Stimulated activated CD8-positive, alpha-beta memory T cell treated with anti-CD3 and anti-CD28 coated beads, Interleukin-12 subunit alpha, Interleukin-12 subunit beta, amount 100 ng/mL, for 24 hours (primary cell): ENCODE data around the gene GH2.
"Not testable (repeated sequence)": the region's sequence is repeated elsewhere in the genome, so short reads cannot be mapped to it uniquely, and the experiment has no call there.

Source experiments
- DNase-seq: peaks from one replicate; pipeline ENCODE4 v3.0.0-alpha.2; 2020; ENCODE audit errors: extremely low read depth

The GH2 gene

GRCh38 chr17:63874061-63874626, 7.6 kb downstream of the GH2 start:
- not testable (repeated sequence) for DNase-seq

GRCh38 chr17:63873577-63873976, 8.2 kb downstream of the GH2 start, which contains the start of gene CSH2:
TSS of gene CSH2 (minus strand) at chr17:63873677. CDS start at chr17:63873614, 63 bp downstream.
- not testable (repeated sequence) for DNase-seq

DNA sequence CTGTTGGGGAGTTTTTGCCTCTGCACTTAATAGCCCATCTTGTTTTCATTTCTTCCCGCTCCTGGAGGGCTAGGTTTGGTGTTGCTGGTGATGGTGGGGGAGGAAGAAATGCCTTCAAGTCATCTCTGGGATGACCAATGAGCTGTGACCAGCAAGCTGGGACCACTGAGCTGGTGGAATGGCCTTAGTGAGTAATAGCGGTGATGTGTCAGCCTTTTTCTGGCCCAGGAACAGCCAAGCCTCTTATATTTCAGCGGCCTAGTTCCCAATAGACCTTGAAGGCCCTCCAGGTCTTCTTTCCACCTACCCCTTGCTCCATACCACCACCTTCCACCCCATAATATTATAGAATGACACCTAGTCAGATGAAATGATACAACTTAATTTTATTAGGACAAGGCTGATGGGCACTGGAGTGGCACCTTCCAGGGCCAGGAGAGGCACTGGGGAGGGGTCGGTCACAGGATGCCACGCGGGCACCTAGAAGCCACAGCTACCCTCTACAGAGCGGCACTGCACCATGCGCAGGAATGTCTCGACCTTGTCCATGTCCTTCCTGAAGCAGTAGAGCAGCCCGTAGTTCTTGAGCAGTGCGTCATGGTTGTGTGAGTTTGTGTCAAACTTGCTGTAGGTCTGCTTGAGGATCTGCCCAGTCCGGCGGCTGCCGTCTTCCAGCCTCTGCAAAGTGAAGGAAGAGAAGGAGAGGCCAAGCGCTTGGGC, 9.9 kb downstream of the GH2 start:
- not testable (repeated sequence) for DNase-seq

DNA sequence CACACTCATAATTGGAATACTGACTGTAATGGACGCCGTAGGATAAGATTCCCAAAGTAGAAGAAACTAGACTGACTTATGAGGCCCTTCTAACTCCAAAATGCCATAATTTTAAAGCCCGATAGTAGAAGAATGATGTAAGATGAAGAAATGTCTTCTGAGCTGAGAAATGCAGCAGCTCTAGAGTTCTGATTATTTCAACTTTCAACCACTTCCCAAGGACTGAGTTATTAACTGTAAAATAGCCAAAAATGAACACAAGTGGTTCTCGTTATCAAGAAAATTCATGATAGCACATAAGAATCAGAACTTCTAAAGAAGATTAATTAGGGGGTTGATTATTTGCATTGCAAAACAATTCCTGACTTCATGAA, 11.5 kb downstream of the GH2 start:
- DNase-seq = not testable (repeated sequence)

DNA sequence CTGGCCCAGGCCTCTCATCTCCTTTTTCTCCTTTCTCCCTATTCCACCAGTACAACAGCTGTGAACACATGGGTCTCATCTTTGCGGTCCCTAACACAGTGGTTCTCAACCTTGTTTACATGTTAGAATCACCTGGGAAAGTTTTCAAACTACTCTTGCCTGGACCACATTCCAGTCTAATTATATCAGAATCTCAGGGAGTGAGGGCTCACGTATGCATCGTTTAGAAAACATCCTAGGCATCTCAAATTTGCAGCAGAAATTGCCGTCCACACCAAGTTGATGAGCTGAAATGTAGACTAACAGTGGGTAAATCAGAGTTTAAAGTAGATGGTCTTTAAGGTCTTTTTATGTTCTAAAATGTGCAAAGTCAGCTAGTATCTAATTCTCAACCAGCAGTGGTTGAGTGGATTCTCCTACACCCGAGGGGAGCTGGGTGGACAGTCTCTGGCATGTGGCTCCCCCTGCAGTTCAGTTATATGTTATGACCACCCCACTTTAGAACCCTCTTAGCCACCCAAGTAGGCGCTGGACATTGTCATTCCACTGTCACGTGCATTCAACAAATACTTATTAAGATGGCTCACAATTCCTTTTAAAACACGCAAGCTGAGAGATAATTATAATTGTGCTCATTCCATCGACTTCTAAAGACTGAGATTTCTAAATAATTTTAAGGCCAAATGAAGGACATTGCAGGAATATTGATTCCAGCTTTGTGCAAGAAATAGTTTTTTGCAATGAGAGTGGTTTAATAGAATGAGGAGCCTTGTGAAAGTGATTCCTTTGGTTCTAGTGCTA, 12.1 kb downstream of the GH2 start:
- DNase-seq = not testable (repeated sequence)

- not testable (repeated sequence) for DNase-seq
These were observed 15.1 kb downstream of the GH2 start for GRCh38 chr17:63866625-63867024.

DNA sequence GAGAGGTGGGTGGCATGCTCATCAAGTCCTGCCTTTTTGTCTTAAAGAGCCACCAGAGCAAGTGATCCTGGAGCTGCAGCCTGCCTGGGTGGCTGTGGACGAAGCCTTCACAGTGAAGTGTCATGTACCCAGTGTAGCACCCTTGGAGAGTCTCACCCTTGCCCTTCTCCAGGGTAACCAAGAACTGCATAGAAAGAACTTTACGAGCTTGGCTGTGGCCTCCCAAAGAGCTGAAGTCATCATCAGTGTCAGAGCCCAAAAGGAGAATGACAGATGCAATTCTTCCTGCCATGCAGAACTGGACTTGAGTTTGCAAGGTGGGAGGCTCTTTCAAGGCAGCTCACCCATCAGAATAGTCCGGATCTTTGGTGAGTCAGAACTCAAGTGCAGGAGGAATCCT, 22.5 kb downstream of the GH2 start:
- DNase-seq = no peak

- DNase-seq = not testable (repeated sequence)
These were observed 25.3 kb downstream of the GH2 start for GRCh38 chr17:63856425-63856824.

DNA sequence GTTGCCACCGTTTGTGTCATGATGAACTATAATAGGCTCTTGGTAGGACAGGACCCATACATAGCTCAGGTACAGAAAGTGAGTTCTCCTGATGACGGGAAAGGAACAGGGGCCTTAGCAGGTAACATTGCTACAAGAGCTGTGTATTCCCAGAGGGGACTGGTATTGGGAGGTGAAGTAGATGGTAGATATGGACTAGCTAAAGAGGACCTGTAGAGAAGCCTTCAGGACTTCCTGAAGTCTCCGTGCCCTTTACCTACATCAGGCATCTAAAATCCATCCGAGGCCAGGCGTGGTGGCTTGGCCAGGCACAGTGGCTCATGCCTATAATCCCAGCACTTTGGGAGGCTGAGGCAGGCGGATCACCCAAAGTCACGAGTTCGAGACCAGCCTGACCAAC, 26.6 kb downstream of the GH2 start:
- no peak for DNase-seq

GRCh38 chr17:63854709-63855108, 27.0 kb downstream of the GH2 start:
- DNase-seq = no peak

GRCh38 chr17:63853260-63853659, 28.5 kb downstream of the GH2 start:
- DNase-seq = no peak

DNA sequence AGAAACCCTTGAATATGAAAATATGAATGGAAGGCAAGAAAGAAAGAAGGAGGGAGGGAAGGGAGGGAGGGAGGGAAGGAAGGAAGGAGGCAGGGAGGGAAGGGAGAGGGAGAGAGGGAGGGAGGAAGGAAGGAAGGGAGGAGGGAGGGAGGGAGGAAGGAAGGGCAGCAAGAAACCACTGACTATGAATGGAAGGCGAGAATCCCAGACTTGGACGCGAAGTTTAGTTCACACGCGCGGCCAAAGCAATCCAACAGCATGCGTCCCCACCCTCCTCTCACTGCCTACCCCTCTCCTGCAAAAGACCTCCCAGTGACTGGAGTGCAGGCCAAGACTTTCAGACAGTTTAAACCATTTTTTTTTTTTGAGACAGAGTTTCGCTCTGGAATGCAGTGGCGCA, 31.3 kb downstream of the GH2 start:
- DNase-seq = no peak

DNA sequence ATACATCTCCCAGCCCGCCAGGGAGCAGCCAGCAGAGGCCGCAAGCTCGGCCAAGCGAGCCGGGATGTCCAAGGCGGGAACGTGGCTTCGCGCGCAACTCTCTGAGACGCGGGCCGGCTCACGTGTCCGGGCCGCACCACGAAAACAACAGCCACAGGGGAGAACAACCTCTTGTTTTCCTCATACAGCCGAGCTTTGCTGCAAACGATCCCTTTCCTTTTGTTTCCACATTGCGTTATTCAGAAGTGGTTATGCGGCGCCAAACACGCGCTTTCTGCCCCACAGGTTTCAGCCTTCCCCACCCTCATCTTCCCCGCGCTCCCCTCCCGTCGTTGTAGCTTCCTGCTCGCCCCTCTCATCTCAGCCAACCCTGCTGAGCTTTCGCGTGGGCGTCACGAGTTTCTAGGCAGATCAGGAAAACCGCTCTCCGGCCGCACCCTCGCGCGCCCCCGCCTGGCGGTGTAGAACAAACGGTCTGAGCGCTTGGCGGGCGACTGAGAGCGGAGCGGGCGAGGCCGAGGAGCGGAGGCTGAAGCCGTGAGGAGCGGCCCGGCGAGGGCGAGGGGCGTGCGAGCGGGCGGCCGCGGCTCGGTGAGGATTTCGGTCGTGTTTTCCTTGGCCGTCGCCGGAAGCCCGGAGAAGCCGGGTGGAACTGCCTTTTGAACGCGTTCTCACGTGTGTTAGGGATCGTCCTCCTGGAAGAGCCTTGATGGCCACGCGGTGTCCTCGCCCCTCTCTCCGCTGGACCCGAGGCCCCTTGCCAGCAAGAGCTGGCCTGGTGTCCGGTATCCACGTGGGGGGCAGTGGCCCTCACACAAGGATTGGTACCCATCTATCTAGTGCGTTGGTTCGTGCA, 32.7 kb downstream of the GH2 start:
- DNase-seq = peak; percentile 85

GRCh38 chr17:63847525-63848249, 34.1 kb downstream of the GH2 start:
- DNase-seq = no peak

DNA sequence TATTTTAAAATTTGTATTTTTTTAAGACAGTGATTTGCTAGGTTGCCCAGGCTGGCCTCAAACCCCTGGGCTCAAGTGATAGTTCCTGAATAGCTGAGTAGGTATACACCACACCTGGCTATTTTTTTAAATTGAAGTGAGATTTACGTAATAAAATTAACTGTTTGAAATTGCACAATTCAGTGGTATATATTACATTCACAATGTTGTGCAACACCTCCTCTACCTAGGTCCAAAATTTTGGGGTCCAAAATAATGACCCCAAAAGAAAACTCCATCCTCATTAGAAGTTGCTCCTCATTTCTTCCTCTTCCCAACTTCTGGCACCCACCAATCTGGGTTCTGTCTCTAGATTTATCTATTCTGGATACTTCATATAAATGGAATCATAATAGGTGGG, 36.2 kb downstream of the GH2 start:
- no peak for DNase-seq

- DNase-seq = no peak
These were observed 37.6 kb downstream of the GH2 start for GRCh38 chr17:63843910-63844677.

DNA sequence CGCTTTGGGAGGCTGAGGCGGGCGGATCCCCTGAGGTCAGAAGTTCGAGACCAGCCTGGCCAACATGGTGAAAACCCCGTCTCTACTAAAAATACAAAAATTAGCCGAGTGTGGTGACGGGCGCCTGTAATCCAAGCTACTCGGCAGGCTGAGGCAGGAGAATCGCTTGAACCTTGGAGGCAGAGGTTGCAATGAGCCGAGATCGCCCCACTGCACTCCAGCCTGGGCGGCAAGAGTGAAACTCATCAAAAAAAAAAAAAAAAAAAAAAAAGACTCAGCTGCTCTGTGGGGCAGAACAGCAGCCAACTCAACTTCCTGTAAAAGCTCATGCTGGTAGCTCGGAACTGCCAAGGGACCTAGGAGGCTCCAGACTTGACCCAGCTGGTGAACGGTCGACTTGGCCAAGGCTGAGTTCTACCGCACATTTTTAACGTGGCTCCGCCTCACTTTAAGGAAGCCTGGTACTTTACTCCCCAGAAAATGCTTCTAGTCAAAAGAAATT, 38.3 kb downstream of the GH2 start:
- DNase-seq = not testable (repeated sequence)

DNA sequence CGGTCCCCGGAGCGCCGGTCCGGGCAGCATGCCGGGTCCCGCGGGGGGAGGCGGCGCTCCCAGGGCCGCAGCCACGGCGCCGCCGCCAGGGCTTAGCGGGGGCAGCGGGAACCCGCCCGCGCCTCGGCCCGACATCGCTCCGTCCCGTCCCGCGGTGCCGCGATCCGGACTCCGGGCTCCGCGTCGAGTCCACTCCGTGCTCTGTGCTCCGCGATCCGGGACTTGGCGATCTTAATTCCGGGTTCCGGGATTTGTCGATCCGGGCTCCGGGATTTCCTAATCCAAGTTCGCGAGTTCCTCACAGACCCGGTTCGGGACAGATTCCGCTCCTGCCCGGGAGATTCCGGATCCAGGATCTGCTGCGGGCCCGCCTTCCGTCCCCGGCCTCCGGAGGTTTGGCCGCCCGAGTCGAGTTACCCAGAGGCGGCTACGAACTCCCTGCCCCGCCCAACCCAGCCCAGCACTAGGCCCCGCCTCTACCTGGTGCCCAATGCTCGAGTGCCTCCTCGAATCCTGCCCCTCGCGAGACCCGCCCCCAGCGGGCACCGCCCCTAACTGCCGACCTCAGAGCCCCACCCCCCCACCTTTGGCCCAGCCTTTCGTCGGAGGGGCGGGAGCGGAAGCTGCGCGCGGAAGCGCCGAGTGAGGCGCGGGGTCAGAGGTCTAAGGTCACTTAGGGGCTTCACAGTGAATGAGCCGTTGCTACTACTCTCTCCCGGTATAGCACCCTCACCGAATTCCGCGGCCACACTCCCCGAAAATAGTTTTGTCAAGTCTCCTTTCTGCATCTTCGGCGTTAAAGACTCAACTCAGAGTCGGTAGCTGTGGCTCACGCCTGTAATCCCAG, 39.0 kb downstream of the GH2 start, which contains the start of gene SMARCD2:
Gene SMARCD2, minus strand, starts transcription at position 146 of the 847 bp plus-strand sequence. Its CDS starts 11 bp downstream, at position 135.
- DNase-seq = peak; percentile 96

- DNase-seq = no peak
These were observed 39.6 kb downstream of the GH2 start for GRCh38 chr17:63842173-63842539.
